ENCODE data around the gene CYP27B1.
"Not testable (repeated sequence)": the region's sequence is repeated elsewhere in the genome, so short reads cannot be mapped to it uniquely, and the experiment has no call there.

Gene CYP27B1

GRCh38 chr12:57782608-57783465 is 16.0 kb upstream of the CYP27B1 start, which contains the start of gene TSFM:
Gene TSFM (plus strand): TSS chr12:57782787. CDS start chr12:57782802, 15 bp downstream.
- peak; percentile 96 for DNase-seq

GRCh38 chr12:57782243-57782607 is 15.3 kb upstream of the CYP27B1 start:
- DNase-seq, result no peak

GRCh38 chr12:57781801-57782200 is 14.9 kb upstream of the CYP27B1 start:
- DNase-seq, result no peak

GRCh38 chr12:57781244-57781643 is 14.4 kb upstream of the CYP27B1 start:
- DNase-seq, result no peak

- no peak for DNase-seq
These were observed 13.5 kb upstream of the CYP27B1 start for GRCh38 chr12:57780284-57780897.

- DNase-seq, result no peak
These were observed 12.9 kb upstream of the CYP27B1 start for GRCh38 chr12:57779736-57780135.

- DNase-seq, result no peak
These were observed 11.0 kb upstream of the CYP27B1 start for GRCh38 chr12:57777911-57778310.

GRCh38 chr12:57777367-57777766 is 10.5 kb upstream of the CYP27B1 start:
- DNase-seq, result no peak

GRCh38 chr12:57776247-57776587 is 9.3 kb upstream of the CYP27B1 start:
- DNase-seq, result no peak

GRCh38 chr12:57775563-57776246 is 8.8 kb upstream of the CYP27B1 start:
- DNase-seq, result peak; percentile 35

GRCh38 chr12:57775044-57775443 is 8.2 kb upstream of the CYP27B1 start:
- no peak for DNase-seq

- DNase-seq, result not testable (repeated sequence)
These were observed 7.8 kb upstream of the CYP27B1 start for GRCh38 chr12:57774634-57775033.

GRCh38 chr12:57772429-57773322 is 5.8 kb upstream of the CYP27B1 start, which contains the start of gene EEF1AKMT3:
Gene EEF1AKMT3 (plus strand): TSS chr12:57772614. CDS start chr12:57772725, 111 bp downstream.
- DNase-seq, result peak; percentile 65

- peak; percentile 98 for DNase-seq
These were observed 5.1 kb upstream of the CYP27B1 start, which contains the start of gene METTL1 for GRCh38 chr12:57771873-57772428. Gene METTL1 (minus strand): TSS chr12:57772105. CDS start chr12:57772083, 22 bp downstream.

- DNase-seq, result peak; percentile 96
These were observed 4.5 kb upstream of the CYP27B1 start for GRCh38 chr12:57771236-57771872.

GRCh38 chr12:57770734-57771133 is 3.9 kb upstream of the CYP27B1 start:
- DNase-seq, result no peak

- no peak for DNase-seq
These were observed 2.7 kb upstream of the CYP27B1 start for GRCh38 chr12:57769594-57769993.

- DNase-seq, result no peak
These were observed 998 bp upstream of the CYP27B1 start for GRCh38 chr12:57767876-57768275.

GRCh38 chr12:57767305-57767698 is 424 bp upstream of the CYP27B1 start:
- DNase-seq, result no peak

- DNase-seq, result no peak
These were observed 997 bp downstream of the CYP27B1 start for GRCh38 chr12:57765698-57766463.

All from hematopoietic multipotent progenitor cell treated with erythropoietin and hydrocortisone succinate and interleukin-3 and kit ligand, for 8 days (in vitro differentiated cells).